ENCODE data around the gene TBCK.

Gene TBCK

DNA sequence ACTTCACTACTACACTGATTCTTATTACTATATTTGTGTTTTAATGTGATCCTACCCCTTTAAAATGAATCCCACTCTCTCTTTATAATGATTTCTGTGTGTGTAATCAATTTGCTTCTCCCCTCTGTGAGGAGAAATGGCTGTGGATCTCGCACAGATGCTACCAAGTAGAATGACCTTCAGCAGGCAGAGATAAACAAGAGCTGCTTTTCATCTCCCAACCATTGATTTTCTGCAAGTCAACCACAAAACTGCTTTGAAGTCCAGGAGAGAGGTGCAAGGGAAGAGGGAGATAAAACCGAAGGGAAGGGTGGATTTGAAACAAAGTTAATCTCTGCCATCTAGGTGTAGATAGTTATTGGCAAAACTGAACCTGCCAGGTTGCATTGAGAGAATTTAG, 279.2 kb downstream of the TBCK start:
- no peak for DNase-seq (ENCODE audit: extremely low read depth, low read depth)
- no peak for TF ChIP-seq CTCF (IDR thresholded peaks at IDR 0.05; ENCODE audit: low read depth, low read length)

GRCh38 chr4:106036334-106036733, 279.7 kb downstream of the TBCK start:
- DNase-seq (ENCODE audit: extremely low read depth, low read depth): no peak
- TF ChIP-seq CTCF (IDR thresholded peaks at IDR 0.05; ENCODE audit: low read depth, low read length): no peak

DNA sequence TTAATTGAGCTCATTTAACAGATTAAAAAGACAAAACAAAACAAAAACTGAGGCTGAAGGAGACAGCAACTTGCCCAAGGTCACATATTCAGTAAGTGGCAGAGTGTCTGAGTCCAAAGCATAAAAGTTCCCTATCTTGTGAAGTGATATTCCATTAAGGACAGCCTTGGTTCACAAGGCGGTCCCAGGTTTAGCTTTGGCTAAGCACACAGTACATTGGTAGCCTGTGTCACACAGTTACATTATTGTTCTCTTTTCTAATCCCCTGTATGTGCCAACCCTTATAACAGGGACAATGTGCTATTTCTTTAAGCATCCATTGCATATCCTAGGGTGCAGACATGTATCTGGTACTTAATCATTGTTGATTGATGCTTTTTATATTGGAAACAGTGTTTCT, 280.8 kb downstream of the TBCK start:
- DNase-seq (ENCODE audit: extremely low read depth, low read depth): no peak

DNA sequence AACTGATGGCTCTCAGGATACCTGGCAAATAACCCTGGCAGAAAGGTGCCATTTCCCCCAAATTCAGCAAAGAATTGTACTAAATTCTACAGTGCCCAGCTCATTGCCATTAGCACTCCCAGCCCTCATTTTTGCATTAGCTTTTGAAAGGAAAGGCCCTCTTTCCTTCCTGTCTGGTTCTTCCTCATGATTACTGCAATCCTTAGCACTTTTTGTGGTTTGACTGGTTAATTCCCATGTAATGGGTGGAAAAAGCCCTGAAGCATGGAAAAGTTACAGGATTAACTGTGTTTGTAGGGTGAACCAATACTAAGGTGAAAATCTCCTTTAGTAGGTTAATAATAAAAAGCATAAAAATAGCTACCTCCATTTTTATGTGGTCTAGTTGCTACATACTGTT, 281.3 kb downstream of the TBCK start:
- no peak for DNase-seq (ENCODE audit: extremely low read depth, low read depth)
- no peak for TF ChIP-seq CTCF (IDR thresholded peaks at IDR 0.05; ENCODE audit: low read depth, low read length)

More for the DNA sequence above, 280.8 kb downstream of the TBCK start:
- TF ChIP-seq CTCF (IDR thresholded peaks at IDR 0.05; ENCODE audit: low read depth, low read length): no peak

DNA sequence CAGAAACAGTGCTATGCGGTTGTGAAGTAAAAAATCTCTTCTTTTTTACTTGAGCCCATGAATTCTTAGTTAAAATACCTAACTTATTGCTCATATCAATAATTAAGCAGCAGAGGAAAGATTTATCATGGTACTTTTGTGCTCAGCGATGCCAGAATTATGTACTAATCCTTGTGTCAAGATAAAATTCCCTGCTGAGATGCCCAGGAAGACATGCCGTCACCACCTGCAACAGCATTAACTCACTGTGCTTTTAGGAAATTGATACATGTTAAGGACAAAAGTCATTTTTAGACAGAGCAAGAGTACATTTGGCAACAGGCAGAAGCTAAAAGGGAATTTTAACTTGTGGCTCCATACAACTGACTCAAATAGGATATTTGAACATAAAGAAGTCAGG, 281.8 kb downstream of the TBCK start:
- no peak for DNase-seq (ENCODE audit: extremely low read depth, low read depth)

DNA sequence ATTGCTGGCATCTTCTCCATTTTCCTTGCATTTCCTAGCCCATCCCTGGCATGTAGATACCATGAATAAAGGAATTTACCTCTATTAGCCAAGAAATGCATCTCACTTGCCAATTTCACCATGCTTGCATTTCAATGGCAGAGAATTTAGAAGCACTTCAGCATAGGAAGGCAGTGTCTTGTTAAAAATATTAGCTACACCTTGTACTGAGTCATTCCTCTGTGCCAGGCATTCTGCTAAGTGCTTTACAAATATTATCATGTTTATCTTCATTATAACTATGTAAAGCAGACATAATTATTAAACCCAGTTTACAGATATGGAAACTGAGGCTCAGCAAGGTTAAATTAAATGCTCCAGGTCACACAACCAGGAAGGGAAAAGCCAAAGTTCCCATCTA, 282.5 kb downstream of the TBCK start:
- no peak for TF ChIP-seq CTCF (IDR thresholded peaks at IDR 0.05; ENCODE audit: low read depth, low read length)
- no peak for DNase-seq (ENCODE audit: extremely low read depth, low read depth)

More for the DNA sequence above, 281.8 kb downstream of the TBCK start:
- TF ChIP-seq CTCF (IDR thresholded peaks at IDR 0.05; ENCODE audit: low read depth, low read length): no peak

GRCh38 chr4:106032851-106033286, 283.1 kb downstream of the TBCK start:
- DNase-seq (ENCODE audit: extremely low read depth, low read depth): no peak
- TF ChIP-seq CTCF (IDR thresholded peaks at IDR 0.05; ENCODE audit: low read depth, low read length): no peak

Measured in AG09319 (cell line).